HG03139 (cell line): ENCODE measurements around the gene PLXNA2.

Experiments used
- ATAC-seq: cut with Tn5 transposase; IDR thresholded peaks from one replicate; pipeline ENCODE4 v1.9.1; 2021; ENCODE audit not compliant: unreplicated experiment

PLXNA2 gene

DNA sequence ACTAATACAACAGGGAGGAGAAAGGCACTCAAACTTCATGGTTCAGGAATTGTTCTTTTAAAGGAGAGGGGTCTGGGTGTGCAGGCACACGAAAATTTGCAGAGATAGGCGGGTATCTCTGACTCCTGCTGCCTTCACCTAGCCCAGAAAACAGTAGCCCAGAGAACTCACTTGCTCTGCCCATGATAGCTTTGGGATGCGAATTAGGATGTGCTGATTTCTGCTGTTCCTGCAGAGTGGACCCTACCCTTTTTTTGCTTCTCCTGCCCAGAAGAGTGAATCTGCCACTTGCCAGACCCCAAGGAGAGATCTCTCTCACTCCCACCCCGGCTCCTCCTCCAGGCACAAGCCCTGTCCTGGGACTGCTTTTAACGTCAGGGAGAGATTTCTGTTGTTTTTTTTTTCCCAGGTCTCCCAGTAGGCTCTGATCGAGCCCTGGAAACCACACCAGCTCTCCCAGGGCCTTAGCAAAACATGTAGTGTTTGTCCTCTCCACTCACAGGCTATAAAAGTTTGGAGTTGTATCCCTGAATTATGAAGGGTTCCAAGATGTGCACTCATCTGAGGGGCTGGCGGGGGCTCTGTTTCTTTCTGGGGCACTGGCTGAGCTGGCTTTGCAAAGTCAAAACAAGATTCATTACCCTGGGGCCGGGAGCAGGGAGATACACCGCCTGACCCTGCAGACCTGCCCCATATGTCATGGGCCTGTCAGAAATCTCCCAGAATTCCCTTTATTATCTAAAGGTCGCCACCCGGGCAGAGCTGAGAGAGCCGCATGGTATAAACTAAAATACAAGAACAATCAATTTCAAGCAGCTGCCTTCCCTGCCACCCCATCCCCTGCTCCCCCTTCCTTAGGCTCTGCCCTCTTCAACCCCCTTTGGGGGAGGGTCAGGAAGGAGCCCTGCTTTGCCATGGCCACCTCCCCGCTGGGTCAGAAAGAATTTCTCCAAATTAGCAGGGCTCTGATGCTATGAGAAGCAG, 17.9 kb downstream of the PLXNA2 start:
- no peak for ATAC-seq

DNA sequence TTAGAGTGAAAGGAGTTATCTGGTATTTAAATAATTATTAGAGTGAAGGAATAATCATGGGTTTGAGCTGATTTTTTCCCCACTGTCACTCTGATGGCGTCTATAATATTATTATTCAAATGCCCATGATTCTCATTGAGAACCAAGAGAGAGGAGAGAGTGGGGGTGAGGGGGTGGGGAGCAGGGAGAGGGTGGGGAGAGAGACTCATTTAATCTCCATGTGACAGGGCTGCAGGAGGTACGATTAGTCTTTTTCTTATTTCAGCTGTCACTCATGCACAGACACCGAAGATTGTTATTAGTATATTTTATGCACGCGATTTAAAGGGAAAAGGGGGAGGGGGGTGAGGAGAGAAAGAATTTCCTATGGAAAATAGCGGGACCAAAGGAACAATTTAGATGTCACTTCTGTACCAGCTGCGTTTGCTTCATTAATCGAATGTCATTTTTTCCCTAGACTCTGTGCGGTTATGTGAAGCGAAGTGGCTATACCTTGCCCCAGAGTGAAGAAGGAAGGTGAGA, 19.9 kb downstream of the PLXNA2 start:
- ATAC-seq = no peak

DNA sequence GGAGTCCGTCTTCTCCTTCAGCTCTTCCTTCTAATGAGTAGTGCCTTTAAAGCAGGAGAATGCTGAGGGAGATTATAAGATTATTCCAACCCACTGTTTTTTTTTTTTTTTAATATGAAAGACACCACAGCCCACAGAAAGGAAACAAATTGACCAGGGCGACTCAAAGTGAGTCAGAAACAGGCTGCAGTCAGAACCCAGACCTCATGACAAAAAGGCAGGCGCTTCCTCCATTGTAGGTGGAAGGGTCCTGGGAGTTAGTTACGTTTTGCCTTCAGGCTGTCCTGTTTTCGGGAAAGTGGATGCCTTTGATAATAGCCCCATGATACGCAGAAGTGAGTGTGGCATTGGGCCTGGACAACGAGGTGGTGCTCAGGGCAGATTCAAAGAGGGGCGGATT, 21.0 kb downstream of the PLXNA2 start:
- no peak for ATAC-seq

DNA sequence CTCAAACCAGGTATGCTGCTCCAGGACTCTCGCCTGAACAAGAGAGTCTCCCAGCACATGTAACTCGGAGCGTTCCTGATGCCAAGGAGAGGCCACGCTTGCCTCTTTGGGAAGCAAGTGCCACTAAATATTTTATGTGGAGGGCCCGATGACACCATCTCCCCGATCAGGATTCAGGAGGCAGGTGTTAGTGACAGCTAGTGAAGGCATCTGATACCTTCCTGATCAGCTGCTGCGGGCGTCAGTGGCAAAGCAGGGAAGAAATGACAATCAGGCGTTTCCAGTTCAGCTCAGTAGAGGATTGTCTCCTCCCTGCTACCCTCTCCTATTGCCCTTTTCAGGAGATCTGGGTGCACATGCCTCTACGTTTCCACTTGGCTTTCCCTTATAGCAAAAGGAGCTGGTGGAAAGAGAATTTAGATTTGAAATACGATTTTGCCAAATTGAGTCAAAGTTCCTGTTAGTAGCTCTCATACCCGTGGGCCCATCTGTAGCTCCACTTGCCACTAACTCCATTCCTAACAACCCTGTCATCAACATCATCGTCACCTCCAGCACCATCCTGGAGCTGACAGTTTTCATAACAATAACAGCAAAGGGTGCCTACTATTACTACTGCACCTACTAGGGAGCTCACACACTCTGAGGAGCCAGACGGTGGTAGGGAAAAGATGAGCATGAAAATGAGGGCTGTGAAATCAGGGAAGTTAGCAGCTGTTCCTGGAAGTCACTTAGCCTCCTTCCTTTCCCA, 21.6 kb downstream of the PLXNA2 start:
- ATAC-seq = no peak

DNA sequence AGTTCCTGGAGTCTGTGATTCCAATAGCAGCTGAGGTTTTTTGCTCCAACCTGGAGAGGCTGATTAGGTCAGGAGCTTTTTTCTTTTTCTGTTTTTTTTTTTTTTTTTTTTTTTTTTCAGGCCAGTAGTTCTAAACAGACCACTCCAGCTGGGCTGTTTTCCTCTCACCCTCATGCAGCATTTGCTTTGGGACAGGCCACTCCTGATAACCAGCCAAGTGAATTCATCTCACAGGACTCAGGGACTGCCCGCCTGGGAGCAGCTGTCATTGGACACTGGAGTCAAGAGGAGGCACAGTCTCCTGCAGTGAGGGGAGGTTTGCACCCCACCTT, 22.9 kb downstream of the PLXNA2 start:
- ATAC-seq = no peak

DNA sequence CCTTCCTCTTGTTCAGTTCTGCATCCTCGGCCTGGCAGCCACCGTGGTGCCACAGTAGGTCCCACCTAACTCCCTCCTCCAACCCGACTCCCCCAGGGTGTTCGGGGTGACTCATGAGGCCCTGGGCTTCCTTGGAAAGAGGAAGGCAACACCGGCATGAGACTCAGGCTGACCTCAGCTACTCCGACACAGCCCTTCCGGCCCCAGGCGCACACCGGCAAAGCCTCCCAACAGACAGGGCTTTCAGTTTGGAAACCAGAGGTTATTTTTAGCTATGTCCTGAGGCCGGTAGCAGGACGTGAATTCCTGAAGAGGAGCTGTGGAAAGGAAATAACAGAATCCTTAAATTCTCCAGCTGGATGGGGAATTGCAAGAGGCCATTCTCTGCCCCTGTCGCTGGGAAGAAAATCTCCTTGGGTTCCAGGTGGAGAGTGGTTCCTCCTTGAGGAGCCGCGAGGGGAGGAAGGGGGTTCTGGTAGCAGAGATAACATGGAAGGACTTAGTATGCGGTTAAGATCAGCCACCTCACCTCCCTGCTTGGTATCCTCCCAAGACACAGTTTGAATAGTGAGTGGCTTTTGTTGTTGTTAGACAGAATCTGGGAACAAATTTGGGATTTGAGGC, 24.4 kb downstream of the PLXNA2 start:
- no peak for ATAC-seq

DNA sequence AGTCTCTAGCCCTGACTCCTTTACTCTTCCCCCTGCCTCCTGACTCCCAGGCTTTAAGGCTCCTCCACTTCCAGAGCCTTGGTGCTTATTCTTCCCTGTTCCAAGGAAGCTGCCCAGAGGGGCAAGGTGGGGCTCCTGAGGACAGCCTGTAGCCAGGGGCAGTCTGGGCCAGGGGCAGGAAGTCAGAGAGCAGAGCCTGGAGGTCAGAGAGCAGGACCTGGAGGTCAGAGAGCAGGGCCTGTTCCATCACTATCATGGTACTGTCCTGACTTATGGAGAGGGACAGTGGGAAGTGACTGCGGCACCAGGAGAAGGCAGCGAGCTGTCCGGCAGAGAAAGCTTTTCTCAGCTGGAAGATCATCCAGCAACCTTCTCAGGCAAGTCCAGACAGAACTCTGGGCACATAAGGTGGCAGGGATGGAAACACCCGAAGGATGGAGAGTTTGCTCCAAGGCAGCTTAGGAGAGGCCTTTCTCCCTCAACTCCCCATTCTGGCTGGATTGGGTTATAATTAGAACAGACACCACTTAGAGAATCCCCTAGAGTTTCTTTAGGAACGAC, 25.0 kb downstream of the PLXNA2 start:
- ATAC-seq = no peak

DNA sequence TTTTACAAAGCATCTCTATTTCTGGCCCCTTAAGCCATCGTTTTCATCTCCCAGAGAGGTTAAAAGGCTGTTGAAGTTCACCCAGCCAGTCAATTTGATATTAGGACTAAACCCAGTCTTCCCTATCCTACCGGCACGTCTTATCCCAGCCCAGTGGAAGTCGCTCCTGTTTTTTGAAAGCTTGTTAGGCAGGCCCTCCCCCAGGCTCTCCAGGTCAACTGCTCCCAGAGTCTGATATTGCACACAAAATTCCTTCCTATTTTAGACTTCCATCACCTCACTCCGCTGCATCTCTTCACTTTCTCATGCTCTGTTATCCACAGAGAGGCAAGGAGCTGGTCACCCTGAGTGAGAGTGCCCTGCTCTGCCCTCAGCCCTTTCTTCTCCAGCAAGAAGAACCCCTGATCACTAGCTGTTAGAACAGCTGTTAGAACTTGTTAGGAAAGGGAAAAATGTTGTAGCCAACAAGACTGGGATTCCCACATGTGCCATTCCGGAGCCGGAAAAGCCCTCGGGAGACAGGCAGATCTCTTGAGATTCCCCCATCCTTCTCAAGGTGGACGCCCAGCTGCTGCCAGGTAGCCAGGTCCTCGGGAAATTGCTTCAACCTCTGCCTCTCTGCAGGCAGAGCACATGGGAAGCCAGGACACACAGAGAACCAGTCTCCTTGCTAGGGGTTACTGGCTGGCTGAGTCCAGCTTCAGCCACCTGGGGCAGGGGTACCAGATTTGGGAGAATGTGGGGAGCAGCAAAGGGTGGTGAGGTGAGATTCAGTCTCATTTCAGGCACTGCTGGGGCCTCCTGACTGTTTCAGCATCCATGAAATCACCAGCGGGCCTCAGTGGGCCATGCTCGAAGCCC, 25.7 kb downstream of the PLXNA2 start:
- no peak for ATAC-seq

DNA sequence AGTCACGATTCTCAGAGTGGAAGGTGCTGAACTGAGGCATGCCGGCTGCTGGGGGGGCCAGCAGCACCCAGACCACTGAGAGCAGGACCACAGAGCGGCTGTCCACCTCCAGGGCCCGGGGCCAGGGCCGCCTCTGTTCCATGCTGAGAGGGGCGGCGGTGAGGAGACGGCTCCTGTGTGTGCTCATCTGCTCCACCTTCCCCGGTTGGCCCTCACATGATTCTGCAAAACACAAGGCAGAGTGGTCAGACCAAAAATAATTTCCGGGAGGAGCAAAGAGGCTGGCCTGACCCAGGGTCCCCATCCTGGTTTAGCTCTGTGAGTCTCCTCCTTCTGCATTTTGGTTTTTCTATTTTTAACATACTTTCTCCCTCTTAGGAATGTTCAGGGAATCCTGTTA, 26.4 kb downstream of the PLXNA2 start:
- no peak for ATAC-seq

DNA sequence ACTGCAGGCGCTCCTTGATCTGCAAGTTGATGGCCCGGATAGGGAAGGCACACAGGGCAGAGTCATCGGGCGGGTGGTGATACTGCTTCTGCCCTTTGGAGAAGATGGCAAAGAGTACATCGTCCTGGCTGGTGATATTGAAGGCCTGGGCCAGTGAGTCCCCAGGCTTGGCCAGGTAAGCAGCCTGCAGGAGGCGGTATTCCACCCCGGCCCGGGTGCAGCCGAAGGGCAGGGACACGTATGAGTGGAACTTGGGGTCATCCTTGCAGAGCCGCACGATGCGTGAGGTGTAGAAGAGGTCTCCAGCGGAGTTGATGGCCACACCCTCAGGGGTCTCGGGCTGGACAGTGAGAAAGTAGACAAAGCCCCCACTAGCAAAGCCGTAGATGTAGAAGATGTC, 27.4 kb downstream of the PLXNA2 start:
- ATAC-seq = no peak

DNA sequence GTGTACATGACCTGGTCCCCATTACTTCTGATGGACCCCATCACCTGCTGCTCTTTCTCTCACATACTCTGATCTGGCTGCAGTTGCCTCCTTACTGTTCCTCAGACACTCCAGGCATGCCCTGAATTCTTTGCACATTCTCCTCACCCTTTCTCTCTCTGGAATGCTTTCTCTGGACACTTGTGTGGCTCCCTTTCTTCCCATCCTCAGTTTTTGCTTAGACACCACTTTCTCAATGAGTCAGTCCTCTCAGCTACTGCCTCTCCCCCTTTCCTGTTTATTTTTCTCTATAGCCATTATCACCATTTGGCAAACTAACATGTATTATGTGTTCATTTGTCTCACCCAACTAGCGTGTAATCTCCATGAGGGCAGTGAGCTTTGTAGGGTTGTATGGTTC, 28.1 kb downstream of the PLXNA2 start:
- ATAC-seq = no peak

DNA sequence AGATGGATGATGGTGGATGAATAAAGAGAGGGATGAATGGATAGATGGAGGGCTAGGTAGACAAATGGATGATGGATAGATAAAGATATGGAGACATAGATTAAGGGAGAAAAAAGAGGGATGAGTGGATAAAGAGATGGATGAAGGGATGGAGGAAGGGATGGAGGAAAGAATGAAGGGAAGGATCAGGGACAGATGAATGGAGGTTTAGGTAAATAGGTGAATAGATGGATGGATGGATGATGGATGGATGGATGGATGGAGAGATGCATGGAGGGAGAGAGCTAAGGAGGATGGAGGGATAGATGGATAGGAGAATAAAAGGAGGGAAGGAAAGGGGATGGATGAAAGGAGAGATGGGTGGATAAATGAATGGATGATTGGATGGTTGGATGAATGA, 28.8 kb downstream of the PLXNA2 start:
- ATAC-seq = no peak

DNA sequence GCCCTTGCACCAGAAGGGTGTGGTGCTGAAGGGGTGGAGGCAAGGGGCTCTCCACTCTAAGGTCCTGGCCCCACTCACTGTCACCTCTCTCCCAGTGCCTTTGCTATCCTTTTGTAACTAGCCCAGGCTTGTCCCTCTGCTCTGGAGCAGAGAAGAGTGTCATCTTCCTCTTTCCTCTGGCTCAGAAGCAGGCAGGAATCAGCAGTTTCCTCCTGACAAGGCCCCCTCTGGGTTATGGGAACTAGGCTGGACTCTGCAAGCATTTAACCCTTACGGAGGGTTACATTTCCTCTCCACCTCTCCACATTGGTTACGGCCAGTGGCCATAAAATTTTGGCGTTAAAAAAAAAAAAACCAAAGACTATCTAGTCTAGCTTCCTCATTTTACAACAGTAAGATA, 30.4 kb downstream of the PLXNA2 start:
- no peak for ATAC-seq

DNA sequence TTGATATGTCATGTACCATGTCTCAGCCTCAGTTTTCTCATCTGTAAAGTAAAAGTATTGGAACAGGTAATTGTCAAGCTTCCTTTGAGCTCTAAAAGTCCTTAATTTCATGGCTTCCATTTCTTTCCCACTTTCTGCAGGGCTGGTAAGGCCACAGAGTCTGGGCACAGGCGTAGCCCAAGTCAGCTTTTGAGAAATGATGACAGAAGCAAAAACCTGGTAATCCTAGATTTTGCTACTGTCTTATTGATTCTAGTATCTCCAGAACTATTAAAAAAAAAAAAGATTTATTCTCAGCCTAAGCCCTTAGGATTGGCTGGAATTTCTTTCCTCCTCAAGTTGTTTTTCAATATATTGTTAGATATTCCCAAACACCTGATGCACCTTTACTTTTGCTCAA, 31.3 kb downstream of the PLXNA2 start:
- ATAC-seq = no peak

DNA sequence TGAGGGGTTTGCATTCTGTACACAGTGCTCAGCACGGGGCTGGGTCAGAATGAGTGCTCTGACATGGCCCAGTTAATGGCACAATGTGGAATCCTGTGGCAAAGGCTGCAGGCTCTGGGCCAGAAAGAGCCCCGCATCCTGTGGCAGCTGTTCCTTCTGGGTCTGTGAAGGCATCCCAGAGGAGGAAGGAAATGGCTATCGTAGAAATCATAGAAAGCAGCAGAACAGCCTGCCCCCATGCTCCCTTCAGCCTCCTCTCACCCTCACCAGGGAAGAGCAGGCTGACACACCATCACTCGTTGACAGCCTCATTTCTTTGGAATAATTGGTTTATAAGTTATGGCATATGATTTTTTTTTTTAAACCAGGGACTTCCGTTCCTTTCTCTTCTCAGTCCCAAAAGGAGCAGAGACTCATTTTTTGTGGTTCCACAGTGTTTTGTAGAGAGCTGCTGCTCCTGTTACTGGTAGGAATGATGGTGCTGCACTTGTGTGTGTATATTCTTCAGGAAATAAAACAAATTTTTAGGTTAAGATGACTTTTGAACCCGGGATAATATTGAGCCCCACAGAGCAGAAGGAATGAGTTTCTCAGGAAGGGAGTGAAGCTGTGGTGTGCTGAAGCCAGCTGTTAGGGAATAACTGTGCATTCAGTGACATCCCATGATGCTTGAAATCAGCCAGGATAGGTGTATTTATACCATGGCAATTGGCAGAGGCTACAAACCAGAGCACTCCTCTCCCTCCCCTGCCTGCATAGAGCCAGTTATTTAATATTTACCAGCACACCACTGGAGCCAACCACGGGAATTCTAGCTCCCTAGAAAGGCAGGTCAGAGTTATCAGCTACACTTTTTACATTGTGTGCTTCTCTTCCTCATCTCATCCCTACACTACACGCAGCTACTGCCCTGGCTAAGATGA, 32.0 kb downstream of the PLXNA2 start:
- ATAC-seq = no peak

DNA sequence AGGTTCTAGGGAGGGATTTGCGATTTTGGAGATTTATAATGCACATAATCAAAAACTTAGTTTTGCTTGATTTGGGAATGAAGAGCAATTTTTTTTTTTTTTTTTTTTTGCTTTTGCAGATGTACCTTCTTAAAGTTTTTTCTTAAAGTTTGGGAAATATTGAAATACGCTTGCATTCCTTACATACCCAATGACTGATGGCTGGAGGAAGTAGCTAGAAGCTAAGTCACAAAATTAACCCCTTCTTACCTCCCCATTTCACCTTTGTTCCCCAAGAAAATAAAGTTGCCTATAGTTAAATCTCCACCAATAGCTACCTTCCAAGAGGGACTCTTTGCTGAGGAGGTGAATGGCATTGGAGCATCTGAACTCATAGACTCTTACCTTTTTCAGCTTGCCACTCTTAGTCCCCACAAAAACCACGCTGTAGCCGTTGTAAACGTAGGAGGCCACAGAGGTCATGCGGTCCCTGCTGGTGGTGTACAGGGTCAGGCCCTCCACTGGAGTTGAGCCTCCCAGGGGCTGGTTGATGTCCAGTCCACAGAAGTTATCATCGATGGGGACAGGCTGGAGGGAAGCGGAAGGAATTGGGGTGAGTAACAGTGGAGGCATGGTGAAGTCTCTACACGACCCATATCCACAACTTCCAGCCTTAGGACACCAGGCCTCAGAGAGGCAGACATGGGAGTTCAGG, 34.1 kb downstream of the PLXNA2 start:
- ATAC-seq = no peak

DNA sequence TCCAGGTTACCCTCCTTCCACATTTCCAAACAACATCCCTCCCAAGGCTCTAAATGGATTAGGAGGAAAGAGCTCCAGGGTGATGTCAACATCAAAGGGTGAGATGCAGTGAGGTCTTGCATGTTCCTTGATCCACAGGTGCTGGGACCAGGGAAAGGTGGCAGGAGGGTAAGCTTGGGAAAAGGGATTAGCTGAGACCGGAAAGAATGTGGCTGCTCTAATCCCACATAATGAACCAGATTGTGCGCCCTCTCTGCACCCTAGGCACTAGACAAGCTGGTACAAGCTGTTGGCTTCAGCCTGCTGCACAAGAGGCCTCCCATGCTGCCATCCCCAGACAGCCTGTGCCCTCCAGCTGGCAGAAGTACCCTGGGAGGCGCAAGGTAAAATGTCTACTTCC, 34.9 kb downstream of the PLXNA2 start:
- no peak for ATAC-seq

DNA sequence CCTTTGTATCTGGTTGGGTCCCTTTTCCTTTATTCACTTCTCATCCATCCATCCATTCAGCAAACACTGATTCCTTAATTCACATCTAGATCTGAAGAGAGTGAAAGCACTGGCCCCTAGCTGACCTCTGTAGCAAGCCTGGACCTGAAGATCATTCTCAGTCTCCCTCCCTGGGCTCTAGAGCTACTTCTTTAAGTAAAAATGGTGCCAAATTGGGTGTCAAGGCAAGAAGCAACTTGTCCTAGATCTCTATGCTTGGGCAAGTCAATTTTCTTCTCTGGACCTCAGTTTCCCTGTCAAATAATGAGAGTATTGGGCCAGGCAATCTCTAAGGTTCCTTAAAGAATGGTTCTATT, 36.1 kb downstream of the PLXNA2 start:
- ATAC-seq = no peak
